HCT116 (cell line): ENCODE data around the gene ZNF497. TPM values are rescaled to one million over a fixed set of nuclear protein-coding genes. Genes with fewer than 3 reads are reported as not detected.

ENCODE experiments used
- ATAC-seq: fragments of 200-7000 bp; cut with Tn5 transposase; 2 replicates; pipeline ENCODE4 v1.9.1; 2020; ENCODE audit warnings: mild to moderate bottlenecking, moderate library complexity
- BruUV-seq: library from RNA; stranded (reverse); fragments of 400-500 nt; replicated peaks from 2 replicates; lab custom pipeline; 2021; lab: Mats Ljungman, UMichigan
- CTCF ChIA-PET: fragments of 300-600 bp; sonication (Branson Sonifier 250); formaldehyde crosslinking; loops from one replicate; lab custom pipeline; 2021; ENCODE audit warnings: antibody characterized with exemption; lab: Charles Lee
- POLR2A ChIA-PET: fragments of 300-600, 350-600 bp; sonication (Branson Sonifier 250); formaldehyde crosslinking; loops from one replicate; lab custom pipeline; 2021; ENCODE audit warnings: antibody characterized with exemption; lab: Charles Lee
- RAD21 ChIA-PET, 2 experiments: fragments of 300-600 bp; sonication (Branson Sonifier 250); formaldehyde crosslinking; loops; one replicate each; lab custom pipeline; 2023; ENCODE audit warnings: low total read pairs in 2 of 2; ENCODE audit not compliant: uncharacterized antibody in 2 of 2, unreplicated experiment in 2 of 2, low non-redundant PET in 1 of 2; lab: Charles Lee
- DNase-seq: peaks from one replicate; pipeline ENCODE4 v3.0.0-alpha.2; 2010; ENCODE audit warnings: low read depth, low spot score
- H2AFZ ChIP-seq: fragments of 200-600 bp; shearing (Covaris generic), sonication (generic); 2 replicates; pipeline ENCODE4 v1.6.1; 2017; ENCODE audit warnings: low read depth, mixed run types, mixed read lengths, antibody characterized with exemption, low read length; ENCODE audit not compliant: poor library complexity, severe bottlenecking
- H3K27ac ChIP-seq: 2 replicates; pipeline ENCODE4 v1.5.1; 2012; ENCODE audit warnings: low read depth, low read length
- H3K27me3 ChIP-seq: fragments of 200-600 bp; sonication (generic); 2 replicates; pipeline ENCODE4 v1.6.1; 2016; ENCODE audit warnings: mixed run types, low read length, mixed read lengths; ENCODE audit not compliant: insufficient read depth
- H3K36me3 ChIP-seq, 2 experiments: fragments of 200-500 bp in 1 of 2; fragments of 200-600 bp in 1 of 2; sonication (Bioruptor generic) in 1 of 2; sonication (generic) in 1 of 2; 2 replicates each; pipeline versions ENCODE4 v1.5.1 to v1.6.1; 2014 to 2016; ENCODE audit warnings: low read length in 2 of 2, inconsistent platforms in 1 of 2, mixed read lengths in 1 of 2, mixed run types in 1 of 2; ENCODE audit not compliant: insufficient read depth in 2 of 2, control insufficient read depth in 1 of 2
- H3K4me1 ChIP-seq, 2 experiments: fragments of 200-600 bp in 1 of 2; sonication (generic) in 1 of 2; 2 replicates each; pipeline versions ENCODE4 v1.5.1 to v1.6.1; 2012 to 2017; ENCODE audit warnings: low read length in 2 of 2, inconsistent platforms in 1 of 2, mild to moderate bottlenecking in 1 of 2, mixed read lengths in 1 of 2, mixed run types in 1 of 2, moderate library complexity in 1 of 2; ENCODE audit not compliant: insufficient read depth in 2 of 2, control insufficient read depth in 1 of 2
- H3K4me2 ChIP-seq: fragments of 200-600 bp; sonication (generic); 2 replicates; pipeline ENCODE4 v1.6.1; 2017; ENCODE audit warnings: mixed run types, low read length, mixed read lengths
- H3K4me3 ChIP-seq, 2 experiments: fragments of 200-600 bp in 1 of 2; sonication (generic) in 1 of 2; replicated peaks in 1 of 2; 2 replicates each; pipeline ENCODE4 v1.5.1; 2011 to 2016; ENCODE audit warnings: low read length in 2 of 2, control low read depth in 1 of 2, low read depth in 1 of 2, mild to moderate bottlenecking in 1 of 2, mixed read lengths in 1 of 2, mixed run types in 1 of 2
- H3K79me2 ChIP-seq: fragments of 200-600 bp; sonication (generic); 2 replicates; pipeline ENCODE4 v1.6.1; 2017; ENCODE audit warnings: mild to moderate bottlenecking, mixed run types, low read length, moderate library complexity, mixed read lengths; ENCODE audit not compliant: insufficient read depth
- H3K9ac ChIP-seq: fragments of 200-600 bp; sonication (generic); 2 replicates; pipeline ENCODE4 v1.6.1; 2016; ENCODE audit warnings: low read length, mixed read lengths
- H3K9me2 ChIP-seq: fragments of 200-600 bp; sonication (generic), shearing (Covaris generic); 2 replicates; pipeline ENCODE4 v1.6.1; 2017; ENCODE audit warnings: mixed run types, mild to moderate bottlenecking, moderate library complexity; ENCODE audit not compliant: insufficient read depth
- H3K9me3 ChIP-seq, 2 experiments: fragments of 200-500 bp in 1 of 2; fragments of 200-600 bp in 1 of 2; sonication (Bioruptor generic) in 1 of 2; sonication (generic) in 1 of 2; 2 replicates each; pipeline ENCODE4 v1.6.1; 2014 to 2017; ENCODE audit warnings: low read length in 2 of 2, mixed read lengths in 2 of 2, inconsistent platforms in 1 of 2, low read depth in 1 of 2, mild to moderate bottlenecking in 1 of 2, mixed run types in 1 of 2, moderate library complexity in 1 of 2; ENCODE audit not compliant: control insufficient read depth in 1 of 2, insufficient read depth in 1 of 2
- H4K20me1 ChIP-seq: fragments of 200-600 bp; sonication (generic), shearing (Covaris generic); 2 replicates; pipeline ENCODE4 v1.6.1; 2017; ENCODE audit warnings: mixed run types, mild to moderate bottlenecking, moderate library complexity; ENCODE audit not compliant: insufficient read depth
- CBX3 ChIP-seq: IDR thresholded peaks from 2 replicates; pipeline ENCODE4 v1.6.1; 2012; ENCODE audit warnings: low read depth
- CEBPB ChIP-seq: IDR thresholded peaks from 2 replicates; pipeline ENCODE4 v1.6.1; 2012; ENCODE audit warnings: low read depth
- EZH2 ChIP-seq: fragments of 200-600 bp; sonication (generic); IDR thresholded peaks from 2 replicates; pipeline ENCODE4 v1.6.1; 2017; ENCODE audit warnings: antibody characterized with exemption, mixed run types
- FOSL1 ChIP-seq: IDR thresholded peaks from 2 replicates; pipeline ENCODE4 v1.6.1; 2012; ENCODE audit warnings: low read depth
- REST ChIP-seq: IDR thresholded peaks from 2 replicates; pipeline ENCODE4 v1.6.1; 2012; ENCODE audit warnings: low read depth
- SIN3A ChIP-seq: IDR thresholded peaks from 2 replicates; pipeline ENCODE4 v1.6.1; 2012; ENCODE audit warnings: low read depth
- SP1 ChIP-seq: IDR thresholded peaks from 2 replicates; pipeline ENCODE4 v1.6.1; 2012; ENCODE audit warnings: low read depth
- TCF7L2 ChIP-seq: IDR thresholded peaks from 2 replicates; pipeline ENCODE4 v1.7.0; 2011; ENCODE audit warnings: borderline replicate concordance, inconsistent platforms; ENCODE audit not compliant: insufficient read depth, insufficient read length; ENCODE audit errors: extremely low read depth
- YY1 ChIP-seq: IDR thresholded peaks from 2 replicates; pipeline ENCODE4 v1.6.1; 2011; ENCODE audit warnings: low read length, low read depth, moderate library complexity, mild to moderate bottlenecking; ENCODE audit not compliant: insufficient replicate concordance; ENCODE audit errors: extremely low read depth
- ZFX ChIP-seq: fragments of 450-650 bp; IDR thresholded peaks from 2 replicates; pipeline ENCODE4 v1.6.1; 2017
- ZNF274 ChIP-seq: fragments of 200-500 bp; sonication (Bioruptor generic); IDR thresholded peaks from 2 replicates; pipeline ENCODE4 v1.6.1; 2014; ENCODE audit warnings: mild to moderate bottlenecking, low read depth, low read length, inconsistent platforms
- intact Hi-C: fragments of 100-400 bp; cut with micrococcal nuclease; formaldehyde crosslinking; loops from 2 replicates; pipeline ENCODE4 v1.10.0; 2022
- total RNA-seq: library from RNA; stranded (reverse); gene quantifications from one replicate; pipeline ENCODE4 v1.2.1, GENCODE V29; 2021; ENCODE audit not compliant: unreplicated experiment
- TF ChIP-seq, protein P1 (sequence below), 3 experiments: fragments of 200-600 bp in 1 of 3; sonication (generic) in 1 of 3; IDR thresholded peaks in 2 of 3; conservative IDR thresholded peaks in 1 of 3; 2 replicates each; pipeline ENCODE4 v1.5.1; 2012 to 2017; ENCODE audit warnings: low read depth in 2 of 3, low read length in 2 of 3, antibody characterized with exemption in 1 of 3, borderline replicate concordance in 1 of 3, control low read depth in 1 of 3, mild to moderate bottlenecking in 1 of 3, mixed read lengths in 1 of 3, mixed run types in 1 of 3, moderate library complexity in 1 of 3; ENCODE audit not compliant: insufficient read depth in 1 of 3
- TF ChIP-seq, protein P2 (sequence below): IDR thresholded peaks from 2 replicates; pipeline ENCODE4 v1.6.1; 2012

Gene ZNF497
- total RNA-seq, 1 experiment from 2014 or later: 5.1 TPM

GRCh38 chr19:58397533-58398037 is 35.0 kb upstream of the ZNF497 start (continued):
- TF ChIP-seq REST (no peak), CBX3 (no peak), TCF7L2 (no peak)
- TF ChIP-seq, all 23 proteins: peak for 0

- H3K36me3 ChIP-seq: peaks cover 14 to 32% of the 10 kb centered on the region in 2 experiments; a peak in 3 of 4 replicates
- no peak for DNase-seq
- BruUV-seq: no TSS peak
- no peaks in the 10 kb centered on the region for H3K27me3 ChIP-seq
- RAD21 ChIA-PET: no interaction called here
- no peaks in the 10 kb centered on the region for H3K9me2 ChIP-seq
- TF ChIP-seq ZFX (no peak), ZNF274 (no peak), YY1 (no peak), SIN3A (no peak), FOSL1 (no peak), EZH2 (no peak), SP1 (no peak), CEBPB (no peak)
- TF ChIP-seq, protein P1, sequence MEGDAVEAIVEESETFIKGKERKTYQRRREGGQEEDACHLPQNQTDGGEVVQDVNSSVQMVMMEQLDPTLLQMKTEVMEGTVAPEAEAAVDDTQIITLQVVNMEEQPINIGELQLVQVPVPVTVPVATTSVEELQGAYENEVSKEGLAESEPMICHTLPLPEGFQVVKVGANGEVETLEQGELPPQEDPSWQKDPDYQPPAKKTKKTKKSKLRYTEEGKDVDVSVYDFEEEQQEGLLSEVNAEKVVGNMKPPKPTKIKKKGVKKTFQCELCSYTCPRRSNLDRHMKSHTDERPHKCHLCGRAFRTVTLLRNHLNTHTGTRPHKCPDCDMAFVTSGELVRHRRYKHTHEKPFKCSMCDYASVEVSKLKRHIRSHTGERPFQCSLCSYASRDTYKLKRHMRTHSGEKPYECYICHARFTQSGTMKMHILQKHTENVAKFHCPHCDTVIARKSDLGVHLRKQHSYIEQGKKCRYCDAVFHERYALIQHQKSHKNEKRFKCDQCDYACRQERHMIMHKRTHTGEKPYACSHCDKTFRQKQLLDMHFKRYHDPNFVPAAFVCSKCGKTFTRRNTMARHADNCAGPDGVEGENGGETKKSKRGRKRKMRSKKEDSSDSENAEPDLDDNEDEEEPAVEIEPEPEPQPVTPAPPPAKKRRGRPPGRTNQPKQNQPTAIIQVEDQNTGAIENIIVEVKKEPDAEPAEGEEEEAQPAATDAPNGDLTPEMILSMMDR (IDR thresholded peaks at IDR 0.05 in 2 of 3, conservative IDR thresholded peaks at IDR 0.05 in 1 of 3; ENCODE audit: borderline replicate concordance in 1 of 3, insufficient read depth in 1 of 3, low read depth in 2 of 3, low read length in 2 of 3): no peak
- TF ChIP-seq, protein P2, sequence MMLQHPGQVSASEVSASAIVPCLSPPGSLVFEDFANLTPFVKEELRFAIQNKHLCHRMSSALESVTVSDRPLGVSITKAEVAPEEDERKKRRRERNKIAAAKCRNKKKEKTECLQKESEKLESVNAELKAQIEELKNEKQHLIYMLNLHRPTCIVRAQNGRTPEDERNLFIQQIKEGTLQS: no peak
- H3K4me2 ChIP-seq: no peak overlapping the region
- no peaks in the 10 kb centered on the region for H3K9me3 ChIP-seq
- POLR2A ChIA-PET: no interaction called here
- H3K4me1 ChIP-seq: peaks cover 27 to 50% of the 10 kb centered on the region in 2 experiments
- no peak overlapping the region for H3K9ac ChIP-seq
- H2AFZ ChIP-seq: no peak overlapping the region
- H3K79me2 ChIP-seq: peaks cover 21% of the 10 kb centered on the region
- no peak for ATAC-seq
- CTCF ChIA-PET: no interaction called here
- no peak overlapping the region for H3K27ac ChIP-seq
- peaks cover 19% of the 10 kb centered on the region; the same call in 1 of the 2 replicates for H4K20me1 ChIP-seq
- no peak overlapping the region for H3K4me3 ChIP-seq
- intact Hi-C loops: no loop called here
Measured at GRCh38 chr19:58396691-58397532, 34.4 kb upstream of the ZNF497 start.
